HCT116 (cell line): ENCODE measurements around the gene ZNF652.

Source experiments
- EGR1 ChIP-seq: IDR thresholded peaks from 2 replicates; pipeline ENCODE4 v1.6.1; 2012; ENCODE audit warnings: low read depth
- EZH2phosphoT487 ChIP-seq: fragments of 200-600 bp; IDR thresholded peaks from 2 replicates; pipeline ENCODE4 v1.6.1; 2018; ENCODE audit warnings: antibody characterized with exemption, borderline replicate concordance
- POLR2A ChIP-seq: IDR thresholded peaks from 2 replicates; pipeline ENCODE4 v1.7.0; 2011; ENCODE audit warnings: borderline replicate concordance; ENCODE audit not compliant: insufficient read depth, insufficient read length; ENCODE audit errors: extremely low read depth

- no peak for TF ChIP-seq POLR2A
- no peak for TF ChIP-seq EZH2phosphoT487
- TF ChIP-seq EGR1: no peak
Observed at GRCh38 chr17:49404906-49405305, 42.9 kb upstream of the ZNF652 start.
